Measurements from ENCODE around the gene ADARB1.

The ADARB1 gene

GRCh38 chr21:45208627-45208951 is 134.2 kb downstream of the ADARB1 start:
- Histone ChIP-seq H3K4me3 (ENCODE audit: low read depth, low read length) (no peak overlapping the region), H3K9me3 (no peaks in the 10 kb centered on the region), H3K27me3 (no peaks in the 10 kb centered on the region), H3K4me1 (peaks cover 25% of the 10 kb centered on the region), H3K36me3 (peaks cover 8% of the 10 kb centered on the region)
- no peak for TF ChIP-seq CTCF (IDR thresholded peaks at IDR 0.05; ENCODE audit: low read depth, low read length)
- no peak for DNase-seq

GRCh38 chr21:45209046-45209445 is 134.7 kb downstream of the ADARB1 start:
- Histone ChIP-seq H3K27me3 (no peaks in the 10 kb centered on the region), H3K36me3 (peaks cover 8% of the 10 kb centered on the region), H3K4me1 (peaks cover 25% of the 10 kb centered on the region), H3K4me3 (ENCODE audit: low read depth, low read length) (no peak overlapping the region), H3K9me3 (no peaks in the 10 kb centered on the region)
- no peak for DNase-seq
- no peak for TF ChIP-seq CTCF (IDR thresholded peaks at IDR 0.05; ENCODE audit: low read depth, low read length)

GRCh38 chr21:45209685-45210284 is 135.4 kb downstream of the ADARB1 start:
- TF ChIP-seq CTCF (IDR thresholded peaks at IDR 0.05; ENCODE audit: low read depth, low read length): no peak
- Histone ChIP-seq H3K4me1 (peaks cover 25% of the 10 kb centered on the region), H3K27me3 (no peaks in the 10 kb centered on the region), H3K9me3 (no peaks in the 10 kb centered on the region), H3K36me3 (peaks cover 3% of the 10 kb centered on the region), H3K4me3 (ENCODE audit: low read depth, low read length) (no peak overlapping the region)
- no peak for DNase-seq

DNA sequence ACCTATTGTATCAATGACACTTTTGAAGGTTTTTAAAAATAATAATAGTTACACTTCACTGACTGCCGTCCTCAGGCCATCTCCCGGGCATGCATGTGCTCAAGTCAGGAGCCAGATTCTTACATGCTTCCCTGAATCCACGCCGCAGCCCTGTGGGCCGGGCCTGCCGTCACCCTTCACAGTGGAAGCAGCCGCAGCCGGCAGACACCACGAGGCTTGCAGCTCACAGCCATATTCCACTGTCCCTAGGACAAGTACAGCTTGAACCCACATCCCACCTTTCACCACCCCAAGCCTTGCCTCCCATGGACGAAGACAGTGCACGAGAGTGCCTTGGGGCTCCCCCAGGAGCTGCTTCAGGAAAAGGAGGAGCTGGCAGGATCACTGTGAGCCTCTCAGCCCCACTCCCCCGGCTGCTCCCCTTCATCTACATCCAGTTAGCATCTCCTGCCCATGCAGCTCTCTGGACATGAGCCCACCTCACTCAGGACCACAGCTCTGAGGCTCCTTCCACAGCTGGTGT is 136.1 kb downstream of the ADARB1 start:
- no peaks in the 10 kb centered on the region for H3K9me3 ChIP-seq
- no peaks in the 10 kb centered on the region for H3K27me3 ChIP-seq
- peaks cover 25% of the 10 kb centered on the region for H3K4me1 ChIP-seq
- no peak for TF ChIP-seq CTCF (IDR thresholded peaks at IDR 0.05; ENCODE audit: low read depth, low read length)
- H3K4me3 ChIP-seq (ENCODE audit: low read depth, low read length): no peak overlapping the region
- H3K36me3 ChIP-seq: no peaks in the 10 kb centered on the region; the same call in 1 of the 2 replicates
- DNase-seq: no peak

GRCh38 chr21:45211661-45212060 is 137.3 kb downstream of the ADARB1 start:
- peak overlapping the region; percentile 6; the same call in 1 of the 2 replicates for H3K4me3 ChIP-seq (ENCODE audit: low read depth, low read length)
- no peaks in the 10 kb centered on the region for H3K27me3 ChIP-seq
- H3K9me3 ChIP-seq: no peaks in the 10 kb centered on the region
- peak; percentile 62 for DNase-seq
- H3K36me3 ChIP-seq: no peaks in the 10 kb centered on the region
- H3K4me1 ChIP-seq: peaks cover 20% of the 10 kb centered on the region
- TF ChIP-seq CTCF (IDR thresholded peaks at IDR 0.05; ENCODE audit: low read depth, low read length): no peak

GRCh38 chr21:45213392-45213791 is 139.0 kb downstream of the ADARB1 start:
- H3K4me1 ChIP-seq: peaks cover 14% of the 10 kb centered on the region
- H3K36me3 ChIP-seq: no peaks in the 10 kb centered on the region
- no peak for DNase-seq
- H3K27me3 ChIP-seq: no peaks in the 10 kb centered on the region
- TF ChIP-seq CTCF (IDR thresholded peaks at IDR 0.05; ENCODE audit: low read depth, low read length): no peak
- H3K4me3 ChIP-seq (ENCODE audit: low read depth, low read length): no peak overlapping the region
- no peaks in the 10 kb centered on the region for H3K9me3 ChIP-seq

All from BE2C (cell line).